A204.1 (cell line): ENCODE measurements around the gene ELOA.
"Not testable (repeated sequence)": the region's sequence is repeated elsewhere in the genome, so short reads cannot be mapped to it uniquely, and the experiment has no call there.

ENCODE experiments used
- FAIRE-seq: peaks from 2 replicates; lab custom pipeline; 2012; peaks lifted over from hg19 to GRCh38; lab: Jason Lieb, UNC

The ELOA gene

GRCh38 chr1:23733281-23733680 lies 10.0 kb upstream of the ELOA start:
- FAIRE-seq = not testable (repeated sequence)

- no peak for FAIRE-seq
Observed at GRCh38 chr1:23736437-23737134, 6.7 kb upstream of the ELOA start.

- FAIRE-seq = no peak
Observed at GRCh38 chr1:23741609-23742008, 1.7 kb upstream of the ELOA start.

GRCh38 chr1:23742670-23743286 lies 493 bp upstream of the ELOA start:
- no peak for FAIRE-seq

GRCh38 chr1:23745515-23745914 lies 2.2 kb downstream of the ELOA start:
- FAIRE-seq = no peak

GRCh38 chr1:23748016-23748415 lies 4.7 kb downstream of the ELOA start:
- FAIRE-seq = no peak

GRCh38 chr1:23751050-23751814 lies 8.0 kb downstream of the ELOA start:
- no peak for FAIRE-seq

- no peak for FAIRE-seq
Observed at GRCh38 chr1:23751815-23752200, 8.5 kb downstream of the ELOA start.

- no peak for FAIRE-seq
Observed at GRCh38 chr1:23752909-23753308, 9.6 kb downstream of the ELOA start.

GRCh38 chr1:23756676-23757075 lies 13.4 kb downstream of the ELOA start:
- no peak for FAIRE-seq

GRCh38 chr1:23757812-23758211 lies 14.5 kb downstream of the ELOA start:
- no peak for FAIRE-seq

- FAIRE-seq = no peak
Observed at GRCh38 chr1:23759277-23759676, 16.0 kb downstream of the ELOA start.

GRCh38 chr1:23763041-23763577 lies 19.8 kb downstream of the ELOA start:
- FAIRE-seq = no peak

- FAIRE-seq = no peak
Observed at GRCh38 chr1:23768733-23769132, 25.5 kb downstream of the ELOA start.

- FAIRE-seq = peak; percentile 72
Observed at GRCh38 chr1:23772049-23772853, 29.0 kb downstream of the ELOA start.

GRCh38 chr1:23772854-23773242 lies 29.6 kb downstream of the ELOA start:
- no peak for FAIRE-seq

GRCh38 chr1:23774174-23774880 lies 31.1 kb downstream of the ELOA start:
- no peak for FAIRE-seq

GRCh38 chr1:23776217-23776616 lies 32.9 kb downstream of the ELOA start:
- no peak for FAIRE-seq

GRCh38 chr1:23777979-23778814 lies 34.9 kb downstream of the ELOA start, which contains the start of gene PITHD1:
Gene PITHD1 (plus strand): TSS chr1:23778418. CDS start chr1:23778516, 98 bp downstream.
- FAIRE-seq = no peak

- FAIRE-seq = no peak
Observed at GRCh38 chr1:23779826-23780371, 36.6 kb downstream of the ELOA start.
